Activated CD4-positive, alpha-beta T cell treated with anti-CD3 and anti-CD28 coated beads for 4 hours (primary cell): Measurements from ENCODE around the gene SMTN.

Experiments
- DNase-seq, 2 donors: peaks; one replicate each; pipeline ENCODE4 v3.0.0-alpha.2; 2020

SMTN gene

DNA sequence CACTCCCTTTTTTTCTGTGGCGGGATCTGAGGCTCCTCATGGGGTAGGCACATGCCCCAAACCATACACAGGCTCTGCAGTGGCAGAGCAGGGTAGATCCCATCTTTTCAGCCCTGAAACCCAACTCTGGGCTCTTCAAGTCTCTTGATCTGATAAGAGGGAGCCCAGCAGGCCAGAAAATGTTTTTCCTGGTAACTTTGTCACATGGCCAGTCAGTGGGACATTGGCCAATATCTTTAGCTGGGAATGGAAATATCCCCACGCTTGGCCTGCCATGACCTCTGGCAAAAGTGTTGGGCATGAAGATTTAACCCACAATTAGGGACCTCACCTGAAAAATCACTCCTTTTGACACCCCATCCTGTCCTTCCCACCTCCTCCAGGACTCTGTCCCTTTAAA lies 49.8 kb downstream of the SMTN start:
- no peak for DNase-seq

DNA sequence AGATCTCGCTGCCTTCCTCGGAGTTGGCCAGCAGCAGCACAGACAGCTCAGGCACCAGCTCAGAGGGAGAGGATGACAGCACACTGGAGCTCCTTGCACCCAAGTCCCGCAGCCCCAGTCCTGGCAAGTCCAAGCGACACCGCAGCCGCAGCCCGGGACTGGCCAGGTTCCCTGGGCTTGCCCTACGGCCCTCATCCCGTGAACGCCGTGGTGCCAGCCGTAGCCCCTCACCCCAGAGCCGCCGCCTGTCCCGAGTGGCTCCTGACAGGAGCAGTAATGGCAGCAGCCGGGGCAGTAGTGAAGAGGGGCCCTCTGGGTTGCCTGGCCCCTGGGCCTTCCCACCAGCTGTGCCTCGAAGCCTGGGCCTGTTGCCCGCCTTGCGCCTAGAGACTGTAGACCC lies 52.8 kb downstream of the SMTN start:
- no peak for DNase-seq

DNA sequence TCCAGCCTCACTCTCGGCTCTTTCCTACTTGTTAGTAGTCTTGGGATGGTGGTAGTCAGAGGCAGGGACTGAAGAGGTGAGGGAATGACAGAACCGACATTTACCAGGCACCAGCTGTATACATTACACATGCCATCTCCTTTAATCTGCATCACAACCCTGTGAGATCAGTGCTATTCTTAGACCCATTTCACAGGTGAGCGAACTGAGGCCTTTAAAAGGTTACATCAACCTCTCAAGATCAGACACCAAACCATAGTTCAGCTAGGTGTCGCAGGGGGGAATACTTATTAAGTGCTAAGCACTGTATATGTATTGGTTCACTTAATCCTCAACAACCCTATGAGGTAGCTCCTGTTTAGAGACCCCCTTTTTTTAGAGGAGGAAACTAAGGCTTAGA lies 53.6 kb downstream of the SMTN start:
- DNase-seq = no peak

DNA sequence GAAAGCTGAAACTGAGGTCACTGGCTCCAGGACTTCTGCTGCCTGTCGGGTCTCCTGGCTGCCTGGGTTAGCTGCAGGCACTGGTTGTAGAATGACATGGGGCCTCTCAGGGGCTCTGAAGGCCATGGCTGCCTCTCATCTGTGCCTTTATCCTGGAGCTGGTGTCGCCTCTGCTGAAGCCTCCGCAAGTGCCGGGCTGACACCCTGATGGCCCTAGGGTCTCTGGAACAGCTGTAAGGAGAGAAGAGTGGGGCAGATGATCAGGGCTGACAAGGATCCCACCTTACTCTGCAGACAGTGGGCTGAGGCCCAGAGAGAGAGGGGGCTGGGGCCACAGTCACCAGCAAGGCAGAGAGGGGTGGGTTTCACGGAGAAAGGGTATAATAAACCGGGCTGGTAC lies 54.6 kb downstream of the SMTN start:
- no peak for DNase-seq

DNA sequence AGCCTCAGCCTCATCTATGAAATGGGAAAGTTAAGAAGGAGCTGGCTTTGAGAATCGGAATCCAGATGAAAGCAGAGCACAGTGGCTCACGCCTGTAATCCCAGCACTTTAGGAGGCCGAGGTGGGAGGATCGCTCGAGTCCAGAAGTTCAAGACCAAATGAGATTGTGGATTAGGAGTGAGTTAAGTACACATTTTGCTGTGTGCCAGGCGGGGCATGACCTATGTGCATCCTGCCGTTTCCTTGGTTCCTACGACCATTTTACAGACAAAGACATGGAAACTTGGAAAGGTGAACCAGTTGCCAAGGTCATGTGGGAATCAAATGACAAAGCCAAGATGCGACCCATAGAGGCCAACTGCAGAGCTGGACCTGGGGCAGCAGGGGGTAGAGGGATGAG lies 55.0 kb downstream of the SMTN start:
- DNase-seq = no peak

DNA sequence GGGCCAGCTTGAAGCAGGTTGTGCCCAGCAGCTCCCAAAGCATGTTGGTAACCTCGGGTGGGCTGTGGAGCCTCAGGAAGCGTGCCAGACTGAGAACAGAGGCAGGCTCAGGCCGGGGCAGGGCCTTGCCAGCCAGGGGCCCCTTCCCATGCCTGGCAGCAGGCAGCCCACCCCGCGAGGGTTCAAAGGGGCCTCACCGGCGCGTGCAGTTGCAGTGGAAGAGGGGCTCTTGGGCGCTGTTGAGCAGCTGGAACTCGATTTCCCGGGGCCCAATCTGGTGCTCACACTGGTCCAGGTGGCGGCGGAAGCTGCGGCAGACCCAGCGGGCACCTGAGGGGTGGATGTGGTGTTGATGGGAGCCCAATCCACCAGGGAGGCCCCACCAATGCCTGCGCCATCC lies 55.6 kb downstream of the SMTN start:
- no peak for DNase-seq

DNA sequence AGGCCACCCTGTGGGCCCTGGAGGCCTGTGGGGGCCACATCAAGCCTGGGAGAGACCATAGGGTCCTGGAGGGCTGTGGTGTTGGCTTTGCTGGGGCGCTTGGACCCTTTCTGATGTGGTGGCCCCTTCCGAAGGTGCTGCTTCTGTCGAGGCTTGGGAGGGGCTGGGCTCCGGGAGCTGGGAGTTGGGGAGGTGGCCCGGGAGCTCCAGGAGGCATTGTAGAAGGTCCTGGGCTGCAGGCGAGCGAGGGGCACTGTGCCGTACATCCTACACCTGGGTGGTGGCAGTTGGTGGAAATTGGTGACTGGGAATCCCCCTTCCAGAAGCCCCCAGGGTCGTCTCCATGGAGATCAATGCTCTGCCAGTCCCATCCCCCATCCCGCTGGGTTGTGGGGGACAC lies 56.6 kb downstream of the SMTN start:
- no peak for DNase-seq

DNA sequence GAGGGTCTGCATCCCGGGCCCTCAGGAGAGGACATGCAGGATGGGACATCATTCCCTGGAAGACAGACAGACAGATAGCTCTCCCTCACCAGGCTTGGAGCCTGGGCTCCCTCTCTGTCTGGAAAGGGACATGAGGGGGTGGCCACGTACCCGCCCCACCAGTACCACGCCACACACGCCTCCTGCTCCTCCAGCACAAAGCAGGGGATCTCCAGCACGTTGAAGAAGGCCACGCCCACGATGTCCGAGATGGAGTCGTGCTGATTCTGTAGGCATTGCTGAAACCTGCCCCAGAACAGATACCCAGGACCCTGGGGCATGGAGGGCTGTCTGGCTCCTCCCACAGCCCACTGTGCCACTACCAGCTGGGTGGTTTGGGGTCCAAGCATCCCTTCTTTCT lies 57.0 kb downstream of the SMTN start:
- no peak for DNase-seq

DNA sequence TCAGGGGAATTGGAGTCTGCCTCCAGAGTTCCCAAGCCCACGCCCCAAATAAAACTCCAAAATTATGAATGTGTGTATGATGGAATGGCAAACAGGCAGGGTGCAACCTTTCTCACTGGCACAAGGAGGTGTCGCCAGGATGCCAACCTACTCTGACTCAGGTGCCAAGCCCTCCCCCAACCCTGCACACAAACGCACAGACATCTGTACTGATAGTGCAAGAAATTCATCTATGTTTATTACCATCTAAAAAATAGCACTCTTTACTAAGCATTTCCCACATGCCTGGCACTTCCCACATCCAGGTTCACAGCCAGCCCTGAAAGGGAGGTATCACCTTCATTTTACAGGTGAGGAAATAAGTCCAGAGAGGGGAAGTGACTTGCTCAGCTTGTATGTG lies 57.9 kb downstream of the SMTN start:
- DNase-seq = no peak

DNA sequence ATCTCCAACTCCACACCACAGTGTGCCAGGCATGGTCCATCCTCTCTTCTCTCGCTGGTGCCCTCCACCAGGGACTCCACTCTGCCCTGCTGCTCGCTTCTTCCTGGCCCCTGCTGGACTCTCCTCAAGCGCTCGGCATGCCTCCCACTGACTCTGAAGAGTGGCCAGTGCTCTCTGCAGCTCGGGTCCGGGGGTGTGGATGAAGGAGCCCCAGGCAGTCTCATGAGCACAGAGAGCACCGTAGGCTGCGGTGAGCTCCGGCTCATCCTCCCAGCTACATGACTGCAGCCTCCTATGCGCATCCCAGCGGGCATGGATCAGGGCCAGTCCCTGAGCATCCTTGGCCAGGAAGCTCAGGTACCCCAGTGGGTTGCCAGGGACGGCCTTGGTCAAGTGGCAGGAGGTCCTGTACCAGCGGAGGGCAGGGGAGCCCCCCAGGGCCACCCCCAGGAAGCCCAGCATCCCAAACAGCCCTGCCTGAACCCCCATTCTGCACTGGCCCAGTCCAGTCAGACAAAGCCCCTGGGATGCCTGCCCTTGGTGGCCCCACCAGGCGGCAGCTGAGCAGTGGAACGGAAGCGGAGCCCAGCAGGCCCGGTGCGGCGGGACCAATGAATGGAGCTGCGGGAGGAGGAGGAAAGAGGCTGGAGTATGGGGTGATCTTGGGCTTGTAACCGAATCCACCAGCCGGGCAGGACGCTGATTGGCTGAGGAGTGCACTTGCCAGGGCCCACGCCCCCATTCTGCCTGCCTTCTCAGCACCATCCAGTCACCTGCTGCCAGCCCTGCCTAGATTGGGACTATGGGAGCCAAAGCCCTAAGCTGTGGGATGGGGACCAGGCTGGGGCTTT lies 59.0 kb downstream of the SMTN start, which contains the start of gene PLA2G3:
PLA2G3 (minus strand) TSS at position 643 of the 851 bp plus-strand sequence; CDS start at position 489, 154 bp downstream.
- no peak for DNase-seq

DNA sequence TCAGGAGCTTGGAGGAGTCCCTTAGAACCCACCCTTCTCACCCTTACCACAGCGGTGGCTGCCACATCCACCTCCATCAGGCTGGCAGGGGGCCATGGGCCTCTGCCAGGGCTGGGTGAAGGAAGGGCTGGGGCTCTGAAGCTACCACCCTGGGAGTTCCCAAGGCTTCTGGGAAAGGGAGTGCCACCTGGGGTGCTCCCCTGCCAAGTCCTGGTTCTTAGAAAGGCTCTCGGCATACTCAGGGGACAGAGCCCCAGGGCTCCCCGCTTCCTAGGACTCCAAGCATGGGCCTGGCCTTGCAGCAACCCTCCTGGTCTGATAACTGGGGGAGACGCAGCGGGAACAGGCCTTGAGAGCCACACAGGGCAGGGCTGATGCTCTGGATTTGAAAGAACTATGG lies 59.6 kb downstream of the SMTN start:
- no peak for DNase-seq

DNA sequence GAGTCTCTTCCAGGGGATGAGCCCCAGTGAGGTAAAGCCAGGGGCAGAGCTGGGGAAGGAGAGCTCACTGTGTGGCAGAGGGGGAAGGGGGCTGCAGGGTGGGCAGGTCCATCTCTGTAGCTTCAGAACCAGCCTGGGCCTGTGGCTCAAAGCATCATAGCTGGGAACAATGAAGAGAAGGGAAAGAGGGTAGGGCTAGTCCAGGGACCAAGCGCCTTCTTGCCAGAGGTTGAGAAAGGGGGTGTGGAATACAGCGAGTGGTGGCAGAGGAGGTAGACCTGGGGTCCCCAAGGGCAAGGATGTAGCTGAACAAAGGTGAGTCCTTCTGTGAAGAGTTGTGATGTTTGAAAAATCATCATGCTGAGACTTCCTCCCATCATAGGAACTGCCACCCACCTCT lies 60.4 kb downstream of the SMTN start:
- no peak for DNase-seq

DNA sequence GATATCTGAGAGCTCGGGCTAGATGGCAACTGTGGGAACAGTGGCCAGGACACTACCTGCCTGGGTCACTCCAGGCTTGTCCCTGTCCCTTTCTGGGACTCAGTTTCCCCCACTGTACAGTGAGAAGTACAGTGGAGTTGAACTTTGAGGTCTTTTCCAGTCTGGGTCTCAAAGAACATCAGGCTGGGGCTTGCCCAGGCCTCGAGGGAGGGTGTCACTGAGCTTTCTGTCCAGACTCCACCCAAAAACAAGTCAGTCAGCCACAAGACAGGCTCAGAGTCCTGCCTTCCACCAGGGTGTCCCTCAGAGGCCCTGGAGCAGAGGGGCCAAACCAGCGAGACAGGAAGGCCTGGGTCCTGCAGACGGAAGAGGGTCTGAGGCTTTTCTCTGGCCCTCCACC lies 61.2 kb downstream of the SMTN start:
- no peak for DNase-seq

DNA sequence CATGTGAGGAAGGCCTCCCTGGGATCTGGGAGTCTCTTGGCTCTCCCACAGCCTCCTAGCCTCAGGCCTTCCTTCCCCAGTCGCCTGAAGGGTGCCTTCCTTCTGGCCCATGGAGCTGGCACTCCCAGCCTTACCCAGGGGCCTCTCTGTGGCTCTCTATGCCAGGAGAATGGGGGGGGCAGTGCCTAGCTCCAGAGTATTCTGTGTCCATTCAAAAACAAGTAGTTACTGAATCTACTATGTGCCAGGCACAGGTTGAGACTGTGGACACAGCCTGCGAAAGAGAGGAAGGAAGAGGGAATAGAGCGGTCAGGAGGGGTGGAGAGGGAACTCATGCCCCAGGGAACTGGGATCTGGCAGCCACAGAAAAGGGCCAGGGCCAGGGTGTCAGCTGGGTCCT lies 61.9 kb downstream of the SMTN start:
- no peak for DNase-seq

DNA sequence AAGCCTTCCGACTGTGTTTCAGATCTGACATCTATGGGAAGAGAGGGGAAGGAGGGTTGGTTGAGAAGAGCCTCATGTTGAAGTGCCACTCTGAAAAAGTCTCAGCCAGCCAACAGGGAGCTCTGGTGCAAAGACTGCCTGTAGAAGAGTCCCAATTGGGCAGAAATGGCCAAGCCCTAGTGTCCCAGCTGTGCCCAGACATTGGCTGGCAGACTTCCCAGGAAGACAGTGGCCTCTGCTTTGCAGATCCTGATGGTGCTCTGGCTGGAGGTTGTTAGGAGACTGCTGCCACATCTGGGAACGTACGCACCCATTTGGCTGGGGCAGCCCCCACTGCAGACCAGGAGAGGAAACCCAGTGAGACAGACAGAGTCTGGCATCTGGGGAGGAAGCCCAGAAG lies 62.4 kb downstream of the SMTN start:
- no peak for DNase-seq

DNA sequence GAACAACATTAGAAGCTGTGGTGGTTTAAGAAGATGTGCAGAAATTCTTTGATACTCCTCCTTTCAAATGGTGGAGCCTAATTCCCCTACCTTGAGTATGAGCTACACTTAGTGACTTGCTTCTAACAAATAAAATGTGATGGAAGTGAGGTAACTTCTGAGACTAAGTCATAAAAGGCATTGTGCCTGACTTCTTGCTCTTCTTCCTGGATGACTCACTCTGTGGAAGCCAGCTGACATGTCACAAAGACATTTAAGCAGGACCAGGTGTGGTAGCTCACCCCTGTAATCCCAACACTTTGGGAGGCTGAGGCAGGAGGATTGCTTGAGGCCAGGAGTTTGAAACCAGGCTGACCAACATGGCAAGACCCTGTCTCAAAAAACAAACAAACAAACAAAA lies 63.1 kb downstream of the SMTN start:
- no peak for DNase-seq

DNA sequence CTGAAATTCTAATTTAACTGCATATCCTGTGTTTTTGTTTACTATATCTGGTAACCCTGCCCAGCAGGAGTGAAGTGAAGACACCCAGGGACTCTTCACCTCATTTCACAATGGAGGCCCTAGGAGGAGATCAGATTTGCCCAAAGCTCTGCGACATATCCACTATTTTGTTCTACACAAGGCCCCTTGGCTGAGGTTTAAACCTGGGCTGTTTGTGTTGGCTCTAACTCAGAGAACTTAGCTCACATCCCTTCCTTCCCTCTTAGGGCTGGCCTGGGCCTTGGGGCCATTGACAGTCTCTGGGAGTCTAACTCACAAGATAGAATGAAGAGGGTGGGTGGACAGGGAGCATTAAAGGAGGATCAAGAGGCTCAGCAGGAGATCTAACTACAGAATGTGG lies 67.4 kb downstream of the SMTN start:
- DNase-seq = no peak

DNA sequence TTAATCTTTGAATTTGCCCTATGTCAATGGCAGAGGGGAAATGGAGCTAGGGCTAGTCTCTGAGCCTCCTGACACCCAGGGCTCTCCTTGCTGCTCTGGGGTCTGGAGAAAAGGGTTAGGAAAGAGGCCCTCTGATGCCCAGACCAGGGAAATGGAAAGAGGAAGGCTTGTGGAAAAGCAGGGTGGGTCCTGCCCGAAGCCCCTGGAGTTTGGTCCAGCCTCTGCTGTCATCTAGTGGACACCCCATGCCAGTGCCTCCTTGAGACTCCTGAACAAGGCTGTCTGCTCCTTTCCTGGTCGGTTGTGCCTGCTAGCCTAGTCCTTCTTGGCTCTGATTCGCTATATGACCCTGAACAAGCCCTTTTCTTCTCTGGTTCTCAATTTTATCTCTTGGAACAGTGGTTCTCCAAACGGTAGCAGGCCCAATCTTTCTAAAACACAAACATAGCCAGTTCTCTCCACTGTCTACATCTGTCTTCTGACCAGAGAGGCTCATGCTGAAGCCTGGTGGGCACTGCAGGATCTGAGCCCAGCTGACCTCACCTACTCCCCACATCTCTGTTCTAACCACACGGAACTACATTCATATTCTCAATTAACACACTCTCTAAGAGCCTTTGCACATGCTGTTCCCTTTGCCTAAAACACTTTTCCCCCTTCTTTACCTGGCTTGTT lies 68.0 kb downstream of the SMTN start:
- DNase-seq = peak; percentile 16

DNA sequence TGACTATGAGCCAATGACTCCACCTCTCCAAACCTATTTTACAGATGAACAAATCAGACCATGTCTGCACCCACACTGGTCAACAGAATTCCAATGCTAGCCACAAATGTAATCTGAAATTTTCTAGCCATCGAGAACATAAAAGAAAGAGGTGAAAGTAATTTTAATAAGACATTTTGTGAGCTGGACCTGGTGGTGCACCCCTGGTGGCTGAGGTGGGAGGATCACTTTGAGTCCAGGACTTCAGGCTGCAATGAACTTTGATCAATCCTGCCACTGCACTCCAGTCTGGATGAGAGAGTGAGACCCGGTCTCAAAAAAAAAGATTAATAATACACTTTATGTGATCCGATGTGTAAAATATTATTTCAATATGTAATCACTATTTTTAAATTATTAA lies 69.5 kb downstream of the SMTN start:
- DNase-seq = no peak

DNA sequence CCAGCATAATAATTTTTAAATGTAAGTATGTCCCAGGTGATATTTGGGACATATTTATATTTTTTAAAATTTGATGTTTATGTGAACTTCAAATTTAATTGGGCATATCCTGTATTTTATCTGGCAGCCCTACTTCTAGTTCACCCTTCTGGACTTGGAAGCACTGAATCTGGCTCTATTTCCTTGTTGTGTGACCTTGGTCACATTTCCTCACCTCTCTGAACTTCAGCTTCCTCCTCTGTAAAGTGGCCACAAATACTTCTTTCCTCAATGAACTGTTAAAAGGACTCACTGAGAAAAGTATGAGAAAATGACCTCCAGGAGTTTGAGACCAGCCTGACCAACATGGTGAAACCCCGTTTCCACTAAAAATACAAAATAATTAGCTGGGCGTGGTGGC lies 70.8 kb downstream of the SMTN start:
- DNase-seq = no peak

DNA sequence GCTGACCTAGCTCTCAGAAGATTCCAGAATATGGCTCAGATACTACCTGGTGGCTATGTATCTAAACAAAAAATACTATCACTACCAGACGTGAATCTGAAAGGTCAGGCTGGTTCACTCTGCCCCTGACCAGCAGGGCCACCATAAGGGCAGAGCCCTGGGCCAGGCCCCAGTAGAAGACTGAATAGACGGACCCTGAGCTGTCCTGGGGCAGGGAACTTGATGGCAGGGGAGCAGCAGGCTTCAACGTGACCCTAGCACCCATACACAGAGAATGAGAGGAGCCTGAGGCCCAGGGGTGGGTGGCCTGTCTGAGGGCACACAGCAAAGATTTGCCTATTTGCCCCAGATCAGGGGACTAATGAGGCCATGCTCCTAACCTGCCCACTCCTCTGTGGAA lies 72.2 kb downstream of the SMTN start:
- DNase-seq = no peak
